ENCODE data around the gene SYT14. TPM values are rescaled to one million over a fixed set of nuclear protein-coding genes. Genes with fewer than 3 reads are reported as not detected.

SYT14 gene
- total RNA-seq, 1 experiment from 2014 or later: 2.1 TPM

DNA sequence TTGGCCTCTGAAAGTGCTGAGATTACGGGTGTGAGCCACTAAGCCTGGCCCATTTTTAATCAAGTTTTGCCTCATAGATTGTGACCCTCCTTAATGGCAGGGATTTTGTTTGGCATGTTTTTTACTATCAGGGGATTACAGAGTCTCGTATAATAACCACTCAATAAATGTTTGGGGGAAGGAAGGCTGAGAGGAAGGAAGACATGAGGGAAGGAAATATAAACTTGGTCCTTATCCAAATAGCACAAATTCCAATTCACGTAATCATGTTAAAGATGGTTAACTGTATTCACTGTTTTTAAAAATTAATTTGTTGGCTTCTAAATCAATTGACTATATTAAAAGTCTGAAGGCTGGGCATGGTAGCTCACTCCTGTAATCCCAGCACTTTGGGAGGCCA is 263.7 kb downstream of the SYT14 start:
- Mint-ChIP-seq H3K4me1 (ENCODE audit: low read depth, unreplicated experiment) (peaks cover 18% of the 10 kb centered on the region), H3K27me3 (ENCODE audit: unreplicated experiment) (no peaks in the 10 kb centered on the region), H3K36me3 (ENCODE audit: insufficient read depth, unreplicated experiment) (no peaks in the 10 kb centered on the region), H3K27ac (ENCODE audit: unreplicated experiment) (no peak overlapping the region), H3K9me3 (ENCODE audit: low read depth, unreplicated experiment) (no peaks in the 10 kb centered on the region), H3K4me3 (ENCODE audit: low read depth, unreplicated experiment) (no peak overlapping the region)
- DNase-seq: no peak
- TF ChIP-seq, protein P1, sequence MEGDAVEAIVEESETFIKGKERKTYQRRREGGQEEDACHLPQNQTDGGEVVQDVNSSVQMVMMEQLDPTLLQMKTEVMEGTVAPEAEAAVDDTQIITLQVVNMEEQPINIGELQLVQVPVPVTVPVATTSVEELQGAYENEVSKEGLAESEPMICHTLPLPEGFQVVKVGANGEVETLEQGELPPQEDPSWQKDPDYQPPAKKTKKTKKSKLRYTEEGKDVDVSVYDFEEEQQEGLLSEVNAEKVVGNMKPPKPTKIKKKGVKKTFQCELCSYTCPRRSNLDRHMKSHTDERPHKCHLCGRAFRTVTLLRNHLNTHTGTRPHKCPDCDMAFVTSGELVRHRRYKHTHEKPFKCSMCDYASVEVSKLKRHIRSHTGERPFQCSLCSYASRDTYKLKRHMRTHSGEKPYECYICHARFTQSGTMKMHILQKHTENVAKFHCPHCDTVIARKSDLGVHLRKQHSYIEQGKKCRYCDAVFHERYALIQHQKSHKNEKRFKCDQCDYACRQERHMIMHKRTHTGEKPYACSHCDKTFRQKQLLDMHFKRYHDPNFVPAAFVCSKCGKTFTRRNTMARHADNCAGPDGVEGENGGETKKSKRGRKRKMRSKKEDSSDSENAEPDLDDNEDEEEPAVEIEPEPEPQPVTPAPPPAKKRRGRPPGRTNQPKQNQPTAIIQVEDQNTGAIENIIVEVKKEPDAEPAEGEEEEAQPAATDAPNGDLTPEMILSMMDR (IDR thresholded peaks at IDR 0.05; ENCODE audit: unreplicated experiment): no peak
- intact Hi-C loops (cut with micrococcal nuclease; ENCODE audit: unreplicated experiment): loop anchor here (5.0 kb wide), 1 partner anchor 91 kb away; no protein-coding TSS in a partner anchor
- no TSS peak for BruUV-seq (replicated peaks)
- CTCF ChIA-PET: no interaction called here

- Mint-ChIP-seq H3K9me3 (ENCODE audit: low read depth, unreplicated experiment) (no peaks in the 10 kb centered on the region), H3K4me3 (ENCODE audit: low read depth, unreplicated experiment) (no peak overlapping the region), H3K36me3 (ENCODE audit: insufficient read depth, unreplicated experiment) (no peaks in the 10 kb centered on the region), H3K4me1 (ENCODE audit: low read depth, unreplicated experiment) (no peaks in the 10 kb centered on the region), H3K27me3 (ENCODE audit: unreplicated experiment) (no peaks in the 10 kb centered on the region), H3K27ac (ENCODE audit: unreplicated experiment) (no peak overlapping the region)
- no peak for DNase-seq
- CTCF ChIA-PET: no interaction called here
- TF ChIP-seq, protein P1 (IDR thresholded peaks at IDR 0.05; ENCODE audit: unreplicated experiment): no peak
- intact Hi-C loops (cut with micrococcal nuclease; ENCODE audit: unreplicated experiment): no loop called here
- no TSS peak for BruUV-seq (replicated peaks)
Measured at GRCh38 chr1:210207597-210208450, 269.8 kb downstream of the SYT14 start.

GRCh38 chr1:210213335-210213734 is 275.3 kb downstream of the SYT14 start:
- H3K36me3 Mint-ChIP-seq (ENCODE audit: insufficient read depth, unreplicated experiment): no peaks in the 10 kb centered on the region
- no peak for DNase-seq
- H3K27ac Mint-ChIP-seq (ENCODE audit: unreplicated experiment): no peak overlapping the region
- TF ChIP-seq, protein P1 (IDR thresholded peaks at IDR 0.05; ENCODE audit: unreplicated experiment): no peak
- H3K9me3 Mint-ChIP-seq (ENCODE audit: low read depth, unreplicated experiment): no peaks in the 10 kb centered on the region
- no peaks in the 10 kb centered on the region for H3K27me3 Mint-ChIP-seq (ENCODE audit: unreplicated experiment)
- no peak overlapping the region for H3K4me3 Mint-ChIP-seq (ENCODE audit: low read depth, unreplicated experiment)
- no peaks in the 10 kb centered on the region for H3K4me1 Mint-ChIP-seq (ENCODE audit: low read depth, unreplicated experiment)
- no TSS peak for BruUV-seq (replicated peaks)
- intact Hi-C loops (cut with micrococcal nuclease; ENCODE audit: unreplicated experiment): no loop called here
- CTCF ChIA-PET: no interaction called here

DNA sequence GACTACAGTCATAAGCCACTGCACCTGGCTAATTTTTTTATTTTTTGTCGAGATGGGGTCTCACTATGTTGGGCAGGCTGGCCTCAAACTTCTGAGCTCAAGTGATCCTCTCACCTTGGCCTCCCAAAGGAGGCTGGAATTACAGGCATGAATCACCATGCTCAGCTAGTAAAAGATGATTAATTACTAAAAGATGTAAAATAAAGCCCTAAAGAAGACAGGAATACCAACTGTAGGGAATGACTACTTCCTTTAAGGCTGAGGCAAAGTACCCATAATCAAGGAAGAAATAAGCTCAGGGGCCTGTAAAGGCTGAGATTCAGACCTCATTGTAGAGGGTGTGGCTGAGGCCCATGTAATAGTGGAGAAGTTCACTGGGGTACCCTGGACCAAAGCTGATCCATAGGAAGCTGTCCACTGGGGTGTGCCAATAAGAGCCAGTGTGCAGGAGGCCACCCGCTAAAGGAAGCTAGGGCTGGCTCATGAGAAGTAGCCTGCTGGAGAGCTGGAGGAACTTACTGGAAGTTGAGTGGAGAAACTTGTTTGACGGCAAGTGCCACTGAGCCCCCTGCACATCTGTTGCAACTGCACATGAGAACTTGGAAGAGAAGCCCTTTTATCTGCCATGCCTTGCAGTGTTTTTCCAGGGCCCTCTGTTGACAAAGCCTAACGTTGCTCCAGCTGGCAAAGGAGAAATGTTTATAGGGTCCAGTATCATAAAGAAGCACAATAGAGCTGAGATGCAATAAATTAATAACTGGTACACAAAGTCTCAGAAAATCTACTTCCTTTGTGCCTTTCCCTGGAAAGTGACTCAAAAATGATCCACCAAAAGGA is 276.8 kb downstream of the SYT14 start:
- no peaks in the 10 kb centered on the region for H3K27me3 Mint-ChIP-seq (ENCODE audit: unreplicated experiment)
- BruUV-seq (replicated peaks): no TSS peak
- CTCF ChIA-PET: interaction anchor here (0.6 kb wide), 1 partner anchor 47 kb away, joined by 3 read pairs; no protein-coding TSS in a partner anchor

More for the DNA sequence above, 276.8 kb downstream of the SYT14 start:
- Mint-ChIP-seq H3K36me3 (ENCODE audit: insufficient read depth, unreplicated experiment) (no peaks in the 10 kb centered on the region), H3K4me3 (ENCODE audit: low read depth, unreplicated experiment) (no peak overlapping the region), H3K4me1 (ENCODE audit: low read depth, unreplicated experiment) (no peaks in the 10 kb centered on the region), H3K9me3 (ENCODE audit: low read depth, unreplicated experiment) (no peaks in the 10 kb centered on the region), H3K27ac (ENCODE audit: unreplicated experiment) (no peak overlapping the region)
- no peak for DNase-seq
- intact Hi-C loops (cut with micrococcal nuclease; ENCODE audit: unreplicated experiment): no loop called here
- TF ChIP-seq, protein P1 (IDR thresholded peaks at IDR 0.05; ENCODE audit: unreplicated experiment): no peak

All from Calu3 (cell line).